T-helper 1 cell treated with Interleukin-12 subunit alpha and Interleukin-12 subunit beta and Interleukin-4 antibody, amounts not matched to agents 30 μg/mL and 1 μg/mL, for 36 hours (primary cell): ENCODE results near the gene KRT2.
A peak's percentile ranks its signal among the peaks of the same experiment; 100 is the strongest.

Experiments used
- H3K27ac Mint-ChIP-seq: one replicate; pipeline ENCODE4 v1.8.0; 2021; ENCODE audit warnings: mild to moderate bottlenecking, mixed read lengths
- H3K27me3 Mint-ChIP-seq: one replicate; pipeline ENCODE4 v1.8.0; 2021; ENCODE audit warnings: low read depth, mixed read lengths
- H3K36me3 Mint-ChIP-seq: one replicate; pipeline ENCODE4 v1.8.0; 2021; ENCODE audit warnings: low read depth, mixed read lengths
- H3K4me1 Mint-ChIP-seq: one replicate; pipeline ENCODE4 v1.8.0; 2021; ENCODE audit warnings: low read depth, mixed read lengths
- H3K4me3 Mint-ChIP-seq: one replicate; pipeline ENCODE4 v1.8.0; 2021; ENCODE audit warnings: mild to moderate bottlenecking, moderate library complexity, mixed read lengths
- H3K9me3 Mint-ChIP-seq: one replicate; pipeline ENCODE4 v1.8.0; 2021; ENCODE audit warnings: mixed read lengths

KRT2 gene

GRCh38 chr12:52615208-52615868 lies 36.7 kb downstream of the KRT2 start:
- Mint-ChIP-seq H3K27ac (peak overlapping the region; percentile 39), H3K4me3 (no peak overlapping the region), H3K36me3 (no peaks in the 10 kb centered on the region), H3K27me3 (peaks cover 5% of the 10 kb centered on the region), H3K9me3 (no peaks in the 10 kb centered on the region), H3K4me1 (peaks cover 39% of the 10 kb centered on the region)

- Mint-ChIP-seq H3K36me3 (no peaks in the 10 kb centered on the region), H3K4me3 (no peak overlapping the region), H3K27ac (no peak overlapping the region), H3K4me1 (peaks cover 44% of the 10 kb centered on the region), H3K27me3 (peaks cover 5% of the 10 kb centered on the region), H3K9me3 (no peaks in the 10 kb centered on the region)
Measured at GRCh38 chr12:52614381-52615207, 37.4 kb downstream of the KRT2 start.

- no peak overlapping the region for H3K4me3 Mint-ChIP-seq
Measured at GRCh38 chr12:52613384-52614030, 38.5 kb downstream of the KRT2 start.

GRCh38 chr12:52612431-52613383 lies 39.3 kb downstream of the KRT2 start:
- H3K4me1 Mint-ChIP-seq: peaks cover 55% of the 10 kb centered on the region
- no peak overlapping the region for H3K4me3 Mint-ChIP-seq
- H3K36me3 Mint-ChIP-seq: peaks cover 2% of the 10 kb centered on the region
- peak overlapping the region; percentile 22 for H3K27ac Mint-ChIP-seq
- H3K9me3 Mint-ChIP-seq: no peaks in the 10 kb centered on the region
- peaks cover 5% of the 10 kb centered on the region for H3K27me3 Mint-ChIP-seq

More at GRCh38 chr12:52613384-52614030, 38.5 kb downstream of the KRT2 start:
- Mint-ChIP-seq H3K27ac (no peak overlapping the region), H3K4me1 (peaks cover 50% of the 10 kb centered on the region), H3K36me3 (no peaks in the 10 kb centered on the region), H3K27me3 (peaks cover 5% of the 10 kb centered on the region), H3K9me3 (no peaks in the 10 kb centered on the region)

- Mint-ChIP-seq H3K27me3 (peaks cover 8% of the 10 kb centered on the region), H3K9me3 (no peaks in the 10 kb centered on the region), H3K4me3 (peak overlapping the region; percentile 62), H3K36me3 (peaks cover 3% of the 10 kb centered on the region), H3K4me1 (peaks cover 56% of the 10 kb centered on the region), H3K27ac (no peak overlapping the region)
Measured at GRCh38 chr12:52611080-52611468, 40.9 kb downstream of the KRT2 start.

- Mint-ChIP-seq H3K27me3 (peaks cover 12% of the 10 kb centered on the region), H3K36me3 (peaks cover 3% of the 10 kb centered on the region), H3K27ac (peak overlapping the region; percentile 15), H3K4me1 (peaks cover 59% of the 10 kb centered on the region), H3K9me3 (no peaks in the 10 kb centered on the region), H3K4me3 (no peak overlapping the region)
Measured at GRCh38 chr12:52608826-52609630, 43.0 kb downstream of the KRT2 start.

- no peaks in the 10 kb centered on the region for H3K9me3 Mint-ChIP-seq
- H3K27ac Mint-ChIP-seq: no peak overlapping the region
- peaks cover 12% of the 10 kb centered on the region for H3K27me3 Mint-ChIP-seq
- peaks cover 3% of the 10 kb centered on the region for H3K36me3 Mint-ChIP-seq
- H3K4me3 Mint-ChIP-seq: no peak overlapping the region
- H3K4me1 Mint-ChIP-seq: peaks cover 54% of the 10 kb centered on the region
Measured at GRCh38 chr12:52608161-52608560, 43.9 kb downstream of the KRT2 start.

- Mint-ChIP-seq H3K36me3 (peaks cover 3% of the 10 kb centered on the region), H3K27me3 (peaks cover 12% of the 10 kb centered on the region), H3K9me3 (no peaks in the 10 kb centered on the region), H3K4me3 (no peak overlapping the region), H3K4me1 (peaks cover 53% of the 10 kb centered on the region), H3K27ac (no peak overlapping the region)
Measured at GRCh38 chr12:52607314-52607713, 44.7 kb downstream of the KRT2 start.

- Mint-ChIP-seq H3K27me3 (peaks cover 11% of the 10 kb centered on the region), H3K4me1 (peaks cover 48% of the 10 kb centered on the region), H3K4me3 (no peak overlapping the region), H3K36me3 (peaks cover 3% of the 10 kb centered on the region), H3K27ac (no peak overlapping the region), H3K9me3 (no peaks in the 10 kb centered on the region)
Measured at GRCh38 chr12:52606581-52607218, 45.3 kb downstream of the KRT2 start.

GRCh38 chr12:52606096-52606495 lies 45.9 kb downstream of the KRT2 start:
- Mint-ChIP-seq H3K27me3 (peaks cover 10% of the 10 kb centered on the region), H3K4me3 (no peak overlapping the region)

GRCh38 chr12:52605542-52605941 lies 46.5 kb downstream of the KRT2 start:
- Mint-ChIP-seq H3K9me3 (no peaks in the 10 kb centered on the region), H3K4me1 (peaks cover 41% of the 10 kb centered on the region)

More at GRCh38 chr12:52606096-52606495, 45.9 kb downstream of the KRT2 start:
- no peaks in the 10 kb centered on the region for H3K9me3 Mint-ChIP-seq
- peaks cover 45% of the 10 kb centered on the region for H3K4me1 Mint-ChIP-seq
- H3K27ac Mint-ChIP-seq: no peak overlapping the region
- peaks cover 3% of the 10 kb centered on the region for H3K36me3 Mint-ChIP-seq

GRCh38 chr12:52604859-52605258 lies 47.2 kb downstream of the KRT2 start:
- H3K36me3 Mint-ChIP-seq: peaks cover 3% of the 10 kb centered on the region
- H3K4me3 Mint-ChIP-seq: no peak overlapping the region
- peaks cover 15% of the 10 kb centered on the region for H3K27me3 Mint-ChIP-seq
- H3K27ac Mint-ChIP-seq: no peak overlapping the region
- no peaks in the 10 kb centered on the region for H3K9me3 Mint-ChIP-seq
- H3K4me1 Mint-ChIP-seq: peaks cover 37% of the 10 kb centered on the region

More at GRCh38 chr12:52605542-52605941, 46.5 kb downstream of the KRT2 start:
- Mint-ChIP-seq H3K27me3 (peaks cover 10% of the 10 kb centered on the region), H3K4me3 (no peak overlapping the region), H3K27ac (no peak overlapping the region), H3K36me3 (peaks cover 3% of the 10 kb centered on the region)

- Mint-ChIP-seq H3K36me3 (peaks cover 3% of the 10 kb centered on the region), H3K4me1 (peaks cover 27% of the 10 kb centered on the region), H3K4me3 (no peak overlapping the region), H3K9me3 (no peaks in the 10 kb centered on the region), H3K27me3 (peaks cover 29% of the 10 kb centered on the region), H3K27ac (no peak overlapping the region)
Measured at GRCh38 chr12:52603314-52603713, 48.7 kb downstream of the KRT2 start.
